LNCaP clone FGC (cell line): ENCODE data around the gene NFIA.

Experiments used
- DNase-seq: peaks from one replicate; pipeline ENCODE4 v3.0.0-alpha.2; 2011; ENCODE audit warnings: low read depth
- H3K4me3 ChIP-seq: 2 replicates; pipeline ENCODE4 v1.5.1; 2011; ENCODE audit warnings: mild to moderate bottlenecking, low read depth, low read length, control low read depth
- TF ChIP-seq, protein P1 (sequence below): IDR thresholded peaks from 2 replicates; pipeline ENCODE4 v1.5.1; 2012; ENCODE audit warnings: mild to moderate bottlenecking; ENCODE audit not compliant: control insufficient read depth, insufficient read depth; ENCODE audit errors: extremely low read depth

NFIA gene

DNA sequence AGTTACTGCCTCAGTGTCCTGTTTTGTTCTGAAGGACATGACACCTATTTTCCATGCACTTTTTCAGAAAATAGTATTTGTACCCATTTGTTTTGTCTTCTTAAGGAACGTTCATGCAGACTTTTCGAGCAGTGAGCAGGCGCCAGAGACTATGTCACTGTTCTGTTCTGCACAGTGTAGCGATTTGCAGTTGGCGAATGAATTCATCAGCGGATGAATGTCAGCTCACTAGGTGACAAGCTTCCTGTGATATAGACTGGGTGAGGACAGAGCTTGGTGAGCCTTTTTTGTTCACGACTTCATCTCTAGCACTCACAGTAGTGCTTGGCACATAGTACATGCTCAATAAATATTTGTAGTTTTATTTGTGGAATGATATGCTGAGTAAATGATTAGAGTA, 177.8 kb downstream of the NFIA start:
- no peak overlapping the region for H3K4me3 ChIP-seq
- TF ChIP-seq, protein P1, sequence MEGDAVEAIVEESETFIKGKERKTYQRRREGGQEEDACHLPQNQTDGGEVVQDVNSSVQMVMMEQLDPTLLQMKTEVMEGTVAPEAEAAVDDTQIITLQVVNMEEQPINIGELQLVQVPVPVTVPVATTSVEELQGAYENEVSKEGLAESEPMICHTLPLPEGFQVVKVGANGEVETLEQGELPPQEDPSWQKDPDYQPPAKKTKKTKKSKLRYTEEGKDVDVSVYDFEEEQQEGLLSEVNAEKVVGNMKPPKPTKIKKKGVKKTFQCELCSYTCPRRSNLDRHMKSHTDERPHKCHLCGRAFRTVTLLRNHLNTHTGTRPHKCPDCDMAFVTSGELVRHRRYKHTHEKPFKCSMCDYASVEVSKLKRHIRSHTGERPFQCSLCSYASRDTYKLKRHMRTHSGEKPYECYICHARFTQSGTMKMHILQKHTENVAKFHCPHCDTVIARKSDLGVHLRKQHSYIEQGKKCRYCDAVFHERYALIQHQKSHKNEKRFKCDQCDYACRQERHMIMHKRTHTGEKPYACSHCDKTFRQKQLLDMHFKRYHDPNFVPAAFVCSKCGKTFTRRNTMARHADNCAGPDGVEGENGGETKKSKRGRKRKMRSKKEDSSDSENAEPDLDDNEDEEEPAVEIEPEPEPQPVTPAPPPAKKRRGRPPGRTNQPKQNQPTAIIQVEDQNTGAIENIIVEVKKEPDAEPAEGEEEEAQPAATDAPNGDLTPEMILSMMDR, result no peak
- DNase-seq, result no peak

DNA sequence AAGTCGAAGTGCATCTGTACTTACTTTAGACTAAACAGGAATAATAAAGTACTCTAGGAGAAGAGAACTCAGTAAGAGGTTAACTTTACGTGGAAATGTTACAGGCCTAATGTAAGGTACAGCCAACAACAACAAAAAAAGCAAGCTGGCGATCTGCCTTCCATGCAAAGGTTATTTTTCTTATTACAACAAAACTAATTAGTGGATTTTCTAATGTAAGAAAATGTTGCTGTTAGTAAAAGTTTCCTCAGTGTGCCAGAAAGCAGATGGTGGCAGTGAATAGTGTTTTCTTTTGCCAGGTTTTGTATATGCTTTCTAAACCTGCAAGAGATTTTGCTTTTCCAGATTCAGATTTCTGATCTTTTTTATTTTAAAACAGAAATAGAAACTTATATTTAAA, 179.2 kb downstream of the NFIA start:
- no peak for DNase-seq
- no peak overlapping the region for H3K4me3 ChIP-seq
- TF ChIP-seq, protein P1, result no peak

DNA sequence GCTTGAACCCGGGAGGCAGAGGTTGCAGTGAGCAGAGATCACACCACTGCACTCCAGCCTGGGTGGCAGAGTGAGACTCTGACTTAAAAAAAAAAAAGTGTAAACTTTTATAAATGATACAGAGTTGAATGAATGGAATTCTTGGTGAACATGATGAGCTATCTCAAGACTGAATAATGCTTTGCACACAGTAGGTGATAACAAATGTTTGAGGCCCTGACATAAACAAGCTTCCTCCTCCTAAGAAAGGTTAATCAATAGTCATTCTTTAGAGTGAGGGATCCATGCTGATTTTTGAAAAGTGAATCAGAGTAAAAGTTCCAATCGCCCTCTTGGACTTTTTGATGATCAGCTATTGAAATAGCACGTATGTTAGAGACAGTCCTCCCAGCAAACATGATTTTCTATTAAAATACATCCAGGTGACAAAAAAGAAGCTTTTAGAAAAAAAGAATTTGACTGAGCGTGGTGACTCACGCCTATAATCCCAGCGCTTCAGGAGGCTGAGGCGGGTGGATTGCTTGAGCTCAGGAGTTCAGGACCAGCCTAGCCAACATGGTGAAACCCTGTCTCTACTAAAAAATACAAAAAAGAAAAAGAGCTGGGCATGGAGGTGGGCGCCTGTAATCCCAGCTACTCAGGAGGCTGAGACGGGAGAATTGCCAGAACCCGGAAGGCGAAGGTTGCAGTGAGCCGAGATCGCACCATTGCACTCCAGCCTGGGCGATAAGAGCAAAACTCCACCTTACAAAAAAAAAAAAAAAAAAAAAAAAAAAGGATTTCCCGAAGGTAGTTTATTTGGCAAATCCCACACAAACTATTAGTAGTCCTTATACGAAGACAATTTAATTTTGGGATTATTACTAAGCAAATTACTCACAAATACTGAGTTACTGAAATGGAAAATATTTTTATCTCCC, 181.8 kb downstream of the NFIA start:
- no peak overlapping the region for H3K4me3 ChIP-seq
- no peak for DNase-seq
- TF ChIP-seq, protein P1, result no peak

DNA sequence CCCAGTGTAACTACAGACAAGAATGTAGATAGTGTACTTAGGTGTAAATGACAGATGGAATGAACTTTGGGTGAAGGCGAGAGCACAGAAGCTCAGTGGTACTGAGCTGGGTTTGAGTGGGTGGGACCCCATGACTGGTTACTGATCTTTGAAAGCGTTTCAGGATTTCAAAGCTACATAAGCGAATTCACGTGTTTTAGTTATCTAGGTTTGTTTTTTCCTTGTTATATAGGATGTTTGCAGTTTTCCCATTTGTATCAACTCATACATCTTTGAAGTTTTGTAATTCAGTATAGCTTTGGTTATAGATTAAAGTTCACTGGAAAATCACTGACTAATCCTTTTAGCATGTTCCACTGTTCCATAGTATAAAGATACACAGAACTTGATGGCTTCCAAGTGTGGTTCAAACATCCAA, 182.5 kb downstream of the NFIA start:
- H3K4me3 ChIP-seq, result no peak overlapping the region
- no peak for DNase-seq
- TF ChIP-seq, protein P1, result no peak

DNA sequence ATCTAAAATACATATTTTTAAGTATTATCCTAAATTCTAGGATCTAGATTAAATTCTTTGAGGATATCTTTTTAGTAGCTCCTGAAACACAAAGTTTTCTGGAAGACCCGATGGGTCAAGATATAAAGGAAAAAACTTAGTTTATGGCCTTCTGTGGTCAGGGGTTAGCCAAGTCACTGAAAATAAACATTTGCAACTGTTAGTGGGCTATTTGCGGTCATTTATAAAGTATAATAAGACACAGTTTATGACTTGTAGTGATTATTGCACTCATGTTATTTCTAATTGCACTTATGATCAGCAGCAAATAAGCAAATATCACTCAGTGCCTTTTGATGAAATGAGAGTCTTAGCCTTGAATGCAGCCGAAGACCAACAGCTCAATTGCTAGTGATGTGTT, 183.3 kb downstream of the NFIA start:
- TF ChIP-seq, protein P1, result no peak
- H3K4me3 ChIP-seq, result no peak overlapping the region
- no peak for DNase-seq

DNA sequence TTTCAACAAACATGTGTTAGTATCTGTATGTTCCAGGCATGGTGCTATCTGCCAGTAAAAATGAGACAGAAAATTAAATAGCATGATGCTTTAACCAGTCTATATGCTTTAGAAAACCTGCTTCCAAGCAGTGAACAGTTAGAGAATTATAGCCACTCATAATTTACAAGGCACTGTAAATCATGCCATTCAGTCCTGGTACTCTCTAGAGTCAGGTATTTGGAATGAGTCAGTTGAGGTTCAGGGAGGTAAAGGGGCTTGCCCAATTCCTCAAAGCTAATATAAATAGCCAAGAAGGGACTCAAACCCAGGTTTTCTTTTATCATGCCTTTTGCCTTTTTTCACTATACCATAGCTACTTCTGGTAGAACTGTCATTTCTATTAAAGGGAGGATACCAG, 184.4 kb downstream of the NFIA start:
- no peak overlapping the region for H3K4me3 ChIP-seq
- TF ChIP-seq, protein P1, result no peak
- no peak for DNase-seq
